BJ (cell line): Measurements from ENCODE around the gene CTAGE1. TPM values are rescaled to one million over a fixed set of nuclear protein-coding genes. Genes with fewer than 3 reads are reported as not detected.

ENCODE experiments used
- CTCF ChIA-PET: fragments of 350-600 bp; formaldehyde crosslinking; extraction: SDS; loops from one replicate; lab custom pipeline; 2021; ENCODE audit warnings: antibody characterized with exemption, inconsistent platforms; lab: Yijun Ruan, JAX
- POLR2A ChIA-PET: fragments of 300-600 bp; sonication (Branson Sonifier 250); formaldehyde crosslinking; extraction: SDS; loops from one replicate; lab custom pipeline; 2021; ENCODE audit warnings: antibody characterized with exemption; lab: Charles Lee
- DNase-seq: peaks from one replicate; pipeline ENCODE4 v3.0.0-alpha.2; 2011; ENCODE audit warnings: low read depth
- H3K27me3 ChIP-seq: 2 replicates; pipeline ENCODE4 v1.6.0; 2011; ENCODE audit warnings: low read length; ENCODE audit not compliant: control insufficient read depth, insufficient read depth
- H3K36me3 ChIP-seq: 2 replicates; pipeline ENCODE4 v1.5.1; 2011; ENCODE audit warnings: low read length; ENCODE audit not compliant: control insufficient read depth, insufficient read depth
- H3K4me3 ChIP-seq: 2 replicates; pipeline ENCODE4 v1.5.1; 2011; ENCODE audit warnings: low read depth, mild to moderate bottlenecking, control low read depth, low read length
- polyA plus RNA-seq: library from polyadenylated mRNA; depleted of rRNA; stranded (reverse); fragments of >200 nt; gene quantifications from 2 replicates; pipeline ENCODE4 v1.2.3, GENCODE V29; 2011
- TF ChIP-seq, protein P1 (sequence below): IDR thresholded peaks from 2 replicates; pipeline ENCODE4 v1.5.1; 2011; ENCODE audit warnings: low read depth, mild to moderate bottlenecking, control low read depth, inconsistent platforms, low read length, moderate library complexity; ENCODE audit not compliant: insufficient read depth

CTAGE1 gene
- polyA plus RNA-seq, 1 experiment = not detected

DNA sequence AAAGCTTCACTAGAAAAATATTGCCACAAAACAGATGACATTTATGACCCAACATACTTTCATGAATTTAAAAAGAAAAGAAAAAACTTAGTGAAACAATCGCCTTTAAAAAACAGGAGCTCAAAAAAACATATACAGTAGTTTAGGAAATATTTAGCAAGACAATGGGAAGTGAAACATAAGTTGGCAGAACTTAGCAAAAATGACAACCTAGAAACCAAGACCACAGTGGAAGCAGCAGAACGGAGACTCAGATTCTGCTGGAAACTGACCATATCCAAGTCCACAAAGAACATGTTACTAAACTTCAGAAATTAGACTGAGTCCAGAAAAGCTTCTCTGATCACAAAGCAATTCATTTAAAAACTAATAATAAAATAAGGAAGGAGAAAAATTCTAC lies 41.8 kb upstream of the CTAGE1 start:
- Histone ChIP-seq H3K27me3 (peaks cover 2% of the 10 kb centered on the region; the same call in 1 of the 2 replicates), H3K4me3 (no peak overlapping the region), H3K36me3 (no peaks in the 10 kb centered on the region)
- POLR2A ChIA-PET = no interaction called here
- CTCF ChIA-PET = interaction anchor here (0.6 kb wide), 1 partner anchor 461 kb away, joined by 4 read pairs; no protein-coding TSS in a partner anchor
- no peak for DNase-seq
- TF ChIP-seq, protein P1, sequence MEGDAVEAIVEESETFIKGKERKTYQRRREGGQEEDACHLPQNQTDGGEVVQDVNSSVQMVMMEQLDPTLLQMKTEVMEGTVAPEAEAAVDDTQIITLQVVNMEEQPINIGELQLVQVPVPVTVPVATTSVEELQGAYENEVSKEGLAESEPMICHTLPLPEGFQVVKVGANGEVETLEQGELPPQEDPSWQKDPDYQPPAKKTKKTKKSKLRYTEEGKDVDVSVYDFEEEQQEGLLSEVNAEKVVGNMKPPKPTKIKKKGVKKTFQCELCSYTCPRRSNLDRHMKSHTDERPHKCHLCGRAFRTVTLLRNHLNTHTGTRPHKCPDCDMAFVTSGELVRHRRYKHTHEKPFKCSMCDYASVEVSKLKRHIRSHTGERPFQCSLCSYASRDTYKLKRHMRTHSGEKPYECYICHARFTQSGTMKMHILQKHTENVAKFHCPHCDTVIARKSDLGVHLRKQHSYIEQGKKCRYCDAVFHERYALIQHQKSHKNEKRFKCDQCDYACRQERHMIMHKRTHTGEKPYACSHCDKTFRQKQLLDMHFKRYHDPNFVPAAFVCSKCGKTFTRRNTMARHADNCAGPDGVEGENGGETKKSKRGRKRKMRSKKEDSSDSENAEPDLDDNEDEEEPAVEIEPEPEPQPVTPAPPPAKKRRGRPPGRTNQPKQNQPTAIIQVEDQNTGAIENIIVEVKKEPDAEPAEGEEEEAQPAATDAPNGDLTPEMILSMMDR = no peak

DNA sequence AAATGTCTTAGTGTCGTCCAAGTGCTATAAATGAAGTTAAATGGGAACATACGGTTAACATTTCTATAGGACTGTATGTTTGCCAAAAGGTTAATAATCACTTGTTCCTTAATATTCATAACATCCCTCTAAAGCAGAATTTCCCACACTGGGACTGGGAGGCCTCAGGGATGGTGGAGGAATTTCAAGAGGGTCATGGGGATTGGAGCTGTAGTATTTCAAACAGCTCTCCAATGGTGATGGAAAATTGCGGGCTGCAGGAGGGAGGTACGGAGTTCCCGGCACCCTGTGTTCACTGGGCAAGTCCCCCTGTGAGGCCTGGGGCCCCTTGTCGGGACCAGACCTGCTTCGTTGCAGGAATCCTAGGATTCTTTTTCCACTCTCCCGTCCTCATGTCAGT lies 39.8 kb upstream of the CTAGE1 start:
- Histone ChIP-seq H3K4me3 (no peak overlapping the region), H3K36me3 (no peaks in the 10 kb centered on the region), H3K27me3 (peaks cover 4% of the 10 kb centered on the region)
- no peak for DNase-seq
- ChIA-PET POLR2A (no interaction called here), CTCF (no interaction called here)
- TF ChIP-seq, protein P1 = no peak

DNA sequence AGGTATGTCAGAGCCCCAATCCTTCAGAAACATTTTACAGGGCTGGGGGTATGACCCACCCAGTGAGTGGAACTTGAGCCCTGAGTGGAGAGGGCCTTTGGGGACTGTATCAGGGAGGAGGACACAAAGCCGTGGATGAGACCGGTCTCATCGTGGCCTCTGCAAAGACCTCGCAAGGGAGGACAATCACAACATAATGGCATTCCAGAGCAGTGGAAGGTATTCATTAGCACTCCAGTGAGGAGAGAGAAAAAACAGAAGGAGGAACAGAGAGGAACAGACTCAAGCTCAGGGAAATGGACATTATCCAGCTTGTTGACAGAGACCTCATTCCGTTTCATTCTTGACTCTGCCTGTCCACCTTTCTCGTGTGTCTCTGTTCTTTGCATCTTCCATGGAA lies 38.8 kb upstream of the CTAGE1 start:
- no peak overlapping the region for H3K4me3 ChIP-seq
- ChIA-PET CTCF (no interaction called here), POLR2A (no interaction called here)
- H3K27me3 ChIP-seq = peaks cover 4% of the 10 kb centered on the region
- TF ChIP-seq, protein P1 = no peak
- no peaks in the 10 kb centered on the region for H3K36me3 ChIP-seq
- DNase-seq = no peak

DNA sequence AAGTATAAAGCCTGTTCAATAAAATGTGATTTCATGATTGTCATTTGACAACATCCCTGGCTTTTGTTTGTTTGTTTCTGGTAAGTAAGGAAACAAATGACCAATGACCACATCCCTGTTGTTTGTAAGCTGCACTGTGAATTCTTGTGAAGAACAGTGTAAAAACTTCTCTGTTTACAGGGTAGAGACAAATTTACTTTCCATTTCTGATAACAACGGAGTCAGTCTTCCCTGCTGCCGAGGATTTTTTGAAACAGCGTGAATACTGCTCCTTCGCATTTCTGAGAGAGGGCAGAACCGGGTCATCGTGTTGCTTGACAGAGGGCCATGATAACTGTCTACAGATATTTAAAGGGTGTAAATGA lies 38.4 kb upstream of the CTAGE1 start:
- ChIA-PET POLR2A (no interaction called here), CTCF (no interaction called here)
- TF ChIP-seq, protein P1 = no peak
- no peak overlapping the region for H3K4me3 ChIP-seq
- H3K27me3 ChIP-seq = peaks cover 4% of the 10 kb centered on the region
- DNase-seq = no peak
- no peaks in the 10 kb centered on the region for H3K36me3 ChIP-seq

DNA sequence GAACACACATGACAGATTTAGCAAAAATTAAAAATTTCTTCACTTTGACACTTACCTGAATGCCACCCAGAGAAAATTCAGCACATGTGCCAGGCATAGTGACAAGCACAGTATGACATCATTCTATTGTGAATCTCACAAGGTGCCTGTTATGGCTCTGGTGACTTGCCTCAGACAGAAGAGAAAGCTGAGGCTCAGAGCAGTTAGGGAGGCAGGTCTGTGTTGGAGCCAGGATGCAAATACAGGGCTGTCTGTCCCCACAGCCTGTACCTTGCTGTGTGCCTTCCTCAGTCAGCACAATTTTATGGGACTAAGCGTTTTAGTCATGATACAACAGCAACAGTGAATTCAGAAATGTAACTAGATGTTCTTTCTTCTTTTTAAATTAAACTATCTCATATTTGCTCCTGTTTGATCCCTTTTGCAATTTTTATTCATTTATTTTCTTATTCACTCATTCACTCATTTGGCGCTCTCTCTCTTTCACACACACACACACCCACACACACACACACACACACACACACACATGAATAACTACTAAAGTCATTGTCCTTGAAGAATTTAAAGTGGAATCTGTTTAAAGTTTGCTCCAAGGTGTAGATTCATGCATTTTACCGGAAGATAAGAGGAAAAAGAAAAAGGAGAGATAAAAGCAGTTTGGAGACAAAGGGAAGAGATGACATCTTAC lies 37.9 kb upstream of the CTAGE1 start:
- Histone ChIP-seq H3K4me3 (no peak overlapping the region), H3K36me3 (no peaks in the 10 kb centered on the region), H3K27me3 (peaks cover 4% of the 10 kb centered on the region)
- POLR2A ChIA-PET = no interaction called here
- no peak for DNase-seq
- CTCF ChIA-PET = interaction anchor here (0.8 kb wide), 1 partner anchor 22 kb away, joined by 3 read pairs; no protein-coding TSS in a partner anchor
- TF ChIP-seq, protein P1 = no peak
